D341Med (cell line): Measurements from ENCODE around the gene ERAP2.
A peak's percentile ranks its signal among the peaks of the same experiment; 100 is the strongest.

ENCODE experiments used
- DNase-seq: peaks from one replicate; pipeline ENCODE4 v3.0.0; 2012; ENCODE audit warnings: low spot score

Gene ERAP2

DNA sequence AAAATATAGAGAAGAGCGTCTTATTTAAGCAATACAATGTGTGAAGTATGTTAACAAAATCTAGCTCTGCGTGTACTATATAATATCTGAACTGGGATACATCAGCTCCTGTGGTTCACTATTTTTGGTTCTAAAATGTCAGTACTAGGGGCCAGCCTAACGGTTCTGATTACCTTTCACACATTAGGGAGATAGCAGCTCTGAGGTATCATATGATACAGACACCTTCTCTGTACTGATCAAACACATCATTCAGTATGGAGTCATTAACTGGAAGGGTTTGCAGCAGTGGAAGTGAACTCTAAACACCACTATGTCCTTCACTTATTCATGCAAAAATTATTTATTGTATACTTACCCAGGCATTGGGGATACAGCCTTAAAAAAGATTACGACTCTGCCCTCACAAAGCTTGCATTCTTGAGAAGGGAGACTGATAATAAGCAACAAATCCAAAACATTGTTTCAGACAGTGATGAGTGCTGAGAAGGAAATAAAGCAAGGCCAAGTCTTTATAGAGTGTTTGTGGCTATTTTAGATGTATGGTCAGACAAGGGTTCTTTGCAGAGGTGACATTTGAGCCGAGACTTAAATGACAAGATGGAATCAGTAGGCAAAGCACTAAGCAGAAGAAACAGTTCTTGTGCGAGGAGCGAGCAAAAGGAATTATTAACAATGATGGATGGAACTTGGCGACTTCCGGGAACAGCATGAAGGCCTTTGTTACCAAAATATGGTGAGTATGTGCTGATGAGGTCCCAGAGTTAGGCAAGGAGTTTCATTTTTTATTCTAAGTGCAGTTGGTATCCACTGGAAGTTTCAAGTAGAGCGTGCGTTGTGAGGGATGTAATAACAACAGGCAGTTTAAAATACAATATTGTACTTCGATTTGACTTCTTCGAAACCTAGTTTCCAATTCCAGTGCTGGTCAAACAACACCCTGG lies 57.7 kb downstream of the ERAP2 start:
- no peak for DNase-seq

DNA sequence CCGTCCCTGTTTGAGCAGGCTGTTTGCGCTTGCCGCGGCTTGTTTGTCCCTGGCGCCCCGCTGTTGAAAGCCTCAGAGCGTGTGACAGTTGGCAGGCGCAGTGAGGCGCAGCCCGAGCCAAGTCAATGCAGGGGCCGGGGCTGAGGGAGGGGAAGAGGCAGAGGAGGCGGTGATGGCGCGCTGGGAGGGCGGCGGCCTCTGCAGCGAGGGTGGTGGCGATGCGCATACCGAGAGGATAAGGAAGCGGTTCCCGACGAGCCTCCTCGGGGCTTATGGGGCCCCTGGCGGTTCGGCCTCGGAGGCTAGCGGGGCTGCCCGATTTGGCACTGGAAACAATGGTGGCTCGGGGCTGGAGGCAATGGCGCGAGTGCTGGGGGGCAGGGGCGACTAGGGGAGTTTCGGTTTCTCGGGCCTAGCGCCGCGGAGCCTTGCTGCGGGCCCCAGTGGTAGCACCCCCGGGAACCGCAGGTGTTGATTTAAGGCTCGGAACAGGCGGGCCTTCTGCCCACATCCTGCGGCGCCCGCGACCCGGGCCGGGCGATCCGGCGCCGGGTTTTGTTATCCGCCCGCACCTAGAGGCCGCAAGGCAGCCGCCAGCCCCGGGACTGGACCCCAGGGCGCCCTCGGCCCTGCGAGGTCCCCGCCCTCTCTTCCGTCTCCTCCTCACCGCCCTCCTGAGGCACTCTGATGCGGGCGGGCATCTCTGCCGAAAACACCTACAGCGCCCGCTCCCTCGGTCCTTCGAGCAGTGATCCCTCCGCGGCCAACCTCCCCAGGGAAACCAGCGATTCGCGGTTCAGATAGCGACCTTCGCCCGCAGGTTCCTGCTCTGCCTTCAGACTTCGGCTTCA lies 58.6 kb downstream of the ERAP2 start:
- peak; percentile 90 for DNase-seq

DNA sequence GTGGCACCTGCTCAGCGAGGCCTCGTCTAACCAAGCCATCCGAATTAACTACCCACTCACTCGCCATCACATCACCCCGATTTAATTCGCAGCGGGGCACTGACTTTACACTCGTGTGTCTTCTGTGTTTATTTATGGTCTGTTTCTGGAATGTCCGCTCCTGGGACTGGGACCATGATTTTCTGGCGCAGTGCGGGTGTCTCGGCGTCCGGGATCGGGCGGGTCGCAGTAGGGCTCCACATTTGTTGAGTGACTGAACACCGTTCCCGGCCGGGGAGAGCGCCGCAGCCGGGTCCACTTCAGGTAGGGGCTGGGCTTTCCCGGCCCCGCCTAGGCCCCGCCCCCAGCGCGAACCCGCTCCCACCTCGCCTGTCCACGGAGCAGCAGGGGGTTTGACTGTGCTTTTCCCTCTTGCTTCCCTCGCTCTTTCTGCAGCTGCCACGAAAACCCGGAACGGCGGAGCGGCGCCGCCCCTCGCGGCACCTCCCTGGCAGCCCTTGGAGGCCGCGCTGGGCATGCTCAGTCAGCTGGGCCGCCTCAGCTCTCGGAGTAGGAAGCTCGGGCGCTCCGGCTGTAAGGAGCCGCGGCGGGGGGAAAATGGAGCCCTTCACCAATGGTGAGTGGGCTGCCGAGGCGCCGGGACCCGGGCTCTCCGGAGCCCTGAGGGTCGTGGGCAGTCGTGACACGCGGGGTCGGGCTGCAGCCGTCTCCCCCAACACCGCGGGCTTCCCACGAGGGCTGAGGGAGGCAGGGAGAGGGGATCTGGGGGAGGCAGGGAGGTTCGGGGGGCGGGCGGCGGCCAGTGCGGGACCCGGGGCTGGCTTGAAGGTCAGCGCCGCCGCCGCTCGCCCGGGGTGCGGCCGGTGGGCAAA lies 59.5 kb downstream of the ERAP2 start, which contains the start of gene LNPEP:
Gene LNPEP, plus strand, starts transcription at position 522 of the 872 bp plus-strand sequence. Its CDS starts 76 bp downstream, at position 598.
- peak; percentile 90 for DNase-seq

DNA sequence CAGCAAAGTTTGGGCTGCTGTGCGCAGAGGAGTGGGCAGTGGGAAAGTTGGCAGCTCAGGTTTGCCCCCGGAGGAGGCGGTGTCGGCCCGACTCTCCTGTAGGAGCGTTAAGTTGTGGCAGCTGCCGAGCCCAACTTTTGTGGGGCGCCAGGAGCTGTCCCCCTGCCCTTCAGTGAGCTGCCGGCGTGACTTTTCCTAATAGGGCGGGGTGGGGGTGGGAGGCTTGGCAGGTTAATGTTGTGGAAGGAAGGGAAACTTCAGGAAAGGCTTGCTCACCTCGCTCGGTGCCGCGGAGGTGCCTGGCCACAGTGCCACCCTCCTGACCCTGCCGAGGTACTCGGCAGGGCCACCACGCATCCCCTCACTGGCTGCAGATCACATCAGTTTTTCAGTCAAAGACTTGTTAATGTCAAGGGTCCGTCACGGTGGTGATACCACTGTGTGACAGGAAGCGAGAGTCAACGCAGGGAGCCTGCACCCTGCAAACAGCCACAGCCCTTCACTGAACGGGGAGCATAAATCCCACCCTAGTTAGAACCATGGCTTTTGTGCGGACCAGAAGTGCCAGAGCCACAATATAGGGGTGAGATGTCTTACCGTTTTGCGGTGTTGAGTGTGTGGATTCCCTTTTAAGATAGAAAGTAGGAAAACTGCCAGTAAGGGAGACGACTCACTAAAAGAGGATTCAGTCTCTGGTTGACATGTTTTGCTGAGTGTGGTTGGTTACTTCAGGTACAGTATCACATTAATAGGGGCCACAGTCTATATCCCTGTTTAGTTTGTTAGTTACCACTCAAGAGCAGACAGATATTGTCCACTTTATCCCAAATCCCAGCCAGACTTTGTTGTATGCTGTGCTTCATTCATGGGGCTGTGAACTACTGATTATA lies 60.4 kb downstream of the ERAP2 start:
- peak; percentile 60 for DNase-seq

DNA sequence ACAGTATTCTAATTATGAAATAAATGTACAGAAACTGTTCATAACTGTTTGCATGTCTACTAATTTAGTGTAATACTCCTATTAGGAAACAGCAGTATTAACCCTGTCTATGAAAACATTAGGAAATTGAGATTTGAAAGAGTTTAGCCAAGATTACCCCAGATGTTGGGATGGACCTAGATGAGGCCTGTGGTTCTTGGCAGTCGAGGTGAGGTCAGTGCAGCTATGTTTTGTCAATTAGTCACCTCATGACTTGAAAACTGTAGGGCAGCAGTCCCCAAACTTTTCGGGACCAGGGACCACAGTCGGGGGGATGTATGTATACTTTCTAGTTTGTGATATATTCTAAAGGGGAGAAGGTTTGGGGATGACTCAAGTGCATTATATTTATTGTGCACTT lies 64.3 kb downstream of the ERAP2 start:
- no peak for DNase-seq

DNA sequence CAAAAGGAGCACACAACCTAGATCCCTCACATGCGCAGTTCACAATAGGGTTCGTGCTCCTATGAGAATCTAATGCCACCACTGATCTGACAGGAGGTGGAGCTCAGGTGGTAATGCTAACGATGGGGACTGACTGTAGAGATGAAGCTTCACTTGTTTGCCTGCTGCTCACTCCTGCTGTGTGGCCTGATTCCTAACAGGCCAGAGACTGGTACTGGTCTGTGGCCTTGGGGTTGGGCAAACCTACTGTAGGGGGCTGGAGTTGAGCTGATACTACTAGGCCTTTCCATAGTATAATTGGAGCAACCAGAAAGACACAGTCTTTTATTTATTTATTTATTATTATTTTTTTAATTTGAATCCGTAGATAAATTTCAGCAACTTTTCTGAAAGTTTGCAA lies 64.8 kb downstream of the ERAP2 start:
- no peak for DNase-seq

DNA sequence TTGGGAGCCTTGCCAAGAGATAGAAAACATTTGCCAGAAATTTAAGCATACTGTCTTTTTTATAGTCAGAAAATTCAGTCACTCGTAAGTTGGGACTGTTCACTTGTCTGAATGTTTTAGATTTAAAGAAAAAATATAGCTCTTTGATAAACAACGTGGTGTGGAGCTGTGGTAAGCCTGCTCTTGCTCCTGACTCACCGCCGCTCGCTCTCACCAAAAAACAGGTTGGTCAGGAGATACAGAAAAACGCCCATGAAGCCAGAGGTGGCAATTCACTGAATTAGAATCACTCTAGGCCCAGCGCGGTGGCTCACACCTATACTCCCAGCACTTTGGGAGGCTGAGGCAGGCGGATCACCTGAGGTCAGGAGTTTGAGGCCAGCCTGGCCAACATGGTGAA lies 65.8 kb downstream of the ERAP2 start:
- DNase-seq = no peak

DNA sequence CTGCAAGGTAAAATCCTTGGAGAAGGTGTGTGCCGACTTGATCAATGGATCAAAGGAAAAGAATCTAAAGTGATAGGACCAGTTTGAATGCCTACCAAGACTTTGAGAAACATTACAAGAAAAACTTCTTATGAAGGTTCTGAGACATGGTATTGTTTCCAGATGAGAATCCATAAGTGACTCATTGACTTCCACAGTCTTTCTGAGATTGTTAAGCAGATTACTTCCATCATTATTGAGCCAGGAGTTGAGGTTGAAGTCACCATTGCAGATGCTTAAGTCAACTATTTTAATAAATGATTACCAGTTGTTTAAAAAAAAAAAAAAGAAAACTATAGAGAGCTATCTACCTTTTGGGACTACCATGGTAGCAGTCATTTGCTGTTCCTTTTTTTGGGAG lies 66.6 kb downstream of the ERAP2 start:
- no peak for DNase-seq

DNA sequence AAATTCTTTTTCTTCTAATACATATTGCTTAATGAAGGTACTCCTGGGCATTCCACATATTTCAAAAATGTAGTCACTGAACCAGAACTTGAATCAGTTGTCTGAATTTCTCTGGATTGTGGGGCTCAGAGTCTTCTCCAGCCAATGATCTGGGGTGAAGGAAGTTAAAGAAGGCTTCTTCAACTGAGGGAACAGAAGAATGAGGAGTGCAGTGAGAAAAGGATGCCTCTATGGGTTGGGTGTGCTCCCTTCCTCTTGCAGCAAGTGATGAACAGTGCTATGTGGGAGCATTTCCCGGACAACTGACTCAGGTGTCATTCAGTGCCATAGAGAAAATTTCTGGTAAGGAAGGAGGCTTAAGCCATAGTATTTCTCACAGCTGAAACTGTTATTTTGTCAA lies 67.5 kb downstream of the ERAP2 start:
- DNase-seq = no peak

DNA sequence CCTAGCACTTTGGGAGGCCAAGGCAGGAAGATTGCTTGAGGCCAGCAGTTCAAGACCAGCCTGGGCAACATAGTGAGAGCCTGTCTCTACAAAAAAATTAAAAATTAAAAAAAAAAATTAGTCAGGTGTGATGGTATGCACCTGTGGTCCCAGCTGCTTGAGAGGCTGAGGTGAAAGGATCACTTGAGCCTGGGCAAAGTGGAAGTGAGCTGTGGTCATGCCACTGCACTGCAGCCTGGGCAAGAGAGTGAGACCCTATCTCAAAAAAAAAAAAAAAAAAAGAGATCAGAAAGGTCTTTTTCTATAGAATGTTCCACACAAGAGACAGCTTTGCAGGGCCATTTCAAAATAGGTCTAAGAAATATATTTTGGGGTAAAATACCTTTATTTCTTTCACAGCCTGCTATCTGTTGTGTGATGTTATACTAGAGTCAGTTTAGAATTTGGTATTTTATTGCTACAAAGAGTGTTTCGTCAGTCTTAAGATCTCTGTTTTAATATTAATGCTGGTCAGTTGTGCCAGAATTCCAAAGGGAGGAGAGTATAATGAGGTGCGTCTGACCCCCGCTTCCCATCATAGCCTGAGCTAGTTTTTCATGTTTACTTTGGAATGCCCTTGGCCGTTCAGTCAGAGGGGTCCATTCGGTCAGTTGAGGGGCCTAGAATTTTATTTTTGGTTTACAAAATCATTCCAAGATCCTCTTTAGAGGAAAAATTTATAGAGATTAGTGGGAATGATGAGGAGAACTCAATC lies 69.0 kb downstream of the ERAP2 start:
- DNase-seq = no peak

DNA sequence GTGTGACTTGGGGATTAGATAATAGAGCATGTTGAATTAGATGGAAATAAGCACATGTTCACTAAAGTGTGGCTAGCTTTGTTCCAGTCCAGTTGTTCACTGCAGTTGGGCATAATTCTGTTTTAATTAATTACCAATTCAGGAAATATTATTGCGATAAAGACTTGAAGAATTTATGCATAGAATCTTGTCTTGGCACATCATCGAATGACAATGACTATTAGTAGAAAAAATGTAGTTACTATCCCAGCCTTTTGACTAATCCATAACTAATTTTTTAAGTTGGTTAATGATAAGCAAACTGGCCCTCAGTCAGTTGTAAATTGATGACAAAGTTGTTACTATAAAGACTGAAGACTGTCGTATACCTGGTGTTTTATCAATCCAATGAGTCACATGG lies 70.1 kb downstream of the ERAP2 start:
- DNase-seq = no peak

DNA sequence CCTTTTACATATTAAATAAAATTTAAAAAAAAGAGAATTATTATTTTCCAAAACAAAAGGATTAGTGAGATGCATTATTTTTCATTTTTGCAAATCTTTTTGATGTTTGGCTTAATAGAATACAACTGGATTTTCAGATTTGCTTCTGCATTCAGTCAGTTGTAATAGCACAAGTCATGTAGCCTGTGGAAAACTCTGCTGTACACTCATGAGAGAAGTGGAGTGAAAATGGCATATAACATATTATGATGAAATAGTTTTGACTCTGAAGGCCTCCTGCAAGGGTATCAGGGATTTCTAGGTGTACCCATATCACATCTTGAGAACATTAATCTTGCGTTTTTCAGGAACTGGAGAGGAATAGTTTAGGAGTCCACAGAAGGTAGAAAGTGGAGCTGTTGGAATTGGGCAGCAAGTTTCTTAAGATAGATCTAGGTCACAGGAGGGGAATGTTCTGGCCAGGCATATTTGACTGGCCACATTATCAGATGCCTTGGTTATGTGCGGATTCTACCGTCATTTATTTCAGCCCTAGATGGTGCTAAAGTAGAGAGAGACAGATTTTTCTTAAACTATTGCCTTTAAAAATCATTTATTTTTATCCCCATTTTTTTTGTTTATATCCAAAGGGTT lies 75.9 kb downstream of the ERAP2 start:
- DNase-seq = no peak

DNA sequence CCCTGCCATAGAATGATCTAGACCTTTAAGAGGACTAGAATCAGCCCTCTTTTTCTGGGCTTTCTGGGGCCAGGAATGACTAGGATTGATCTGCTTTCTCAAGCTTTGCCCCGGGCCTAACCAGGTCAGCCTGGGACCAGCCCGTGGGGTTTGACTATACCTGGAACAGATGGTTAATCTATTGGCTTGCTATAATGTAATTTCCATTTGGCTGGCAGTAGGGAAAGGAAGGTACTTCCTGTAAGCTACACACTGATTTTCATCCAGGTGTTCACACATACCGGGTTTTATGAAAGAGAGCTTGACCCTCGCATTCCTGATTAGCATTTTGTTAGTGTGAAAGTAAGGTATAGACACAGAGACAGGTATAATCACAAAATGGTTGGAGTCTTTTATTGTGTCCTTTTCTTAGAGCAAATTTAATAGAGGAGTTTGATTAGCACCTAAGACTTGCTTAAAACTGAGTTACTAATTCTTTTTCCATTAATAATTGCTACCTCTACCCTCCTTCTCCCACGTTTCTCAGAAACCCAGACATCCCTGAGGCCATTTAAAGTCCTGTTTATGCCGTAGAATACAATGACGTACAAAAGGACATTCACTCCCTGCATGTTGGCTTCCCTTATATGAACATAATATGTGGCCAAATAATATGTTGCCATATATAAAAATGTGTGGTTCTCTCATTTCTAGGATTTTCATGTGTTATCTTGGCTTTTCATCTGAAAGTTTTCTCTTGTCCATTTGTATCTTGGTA lies 76.9 kb downstream of the ERAP2 start:
- no peak for DNase-seq

DNA sequence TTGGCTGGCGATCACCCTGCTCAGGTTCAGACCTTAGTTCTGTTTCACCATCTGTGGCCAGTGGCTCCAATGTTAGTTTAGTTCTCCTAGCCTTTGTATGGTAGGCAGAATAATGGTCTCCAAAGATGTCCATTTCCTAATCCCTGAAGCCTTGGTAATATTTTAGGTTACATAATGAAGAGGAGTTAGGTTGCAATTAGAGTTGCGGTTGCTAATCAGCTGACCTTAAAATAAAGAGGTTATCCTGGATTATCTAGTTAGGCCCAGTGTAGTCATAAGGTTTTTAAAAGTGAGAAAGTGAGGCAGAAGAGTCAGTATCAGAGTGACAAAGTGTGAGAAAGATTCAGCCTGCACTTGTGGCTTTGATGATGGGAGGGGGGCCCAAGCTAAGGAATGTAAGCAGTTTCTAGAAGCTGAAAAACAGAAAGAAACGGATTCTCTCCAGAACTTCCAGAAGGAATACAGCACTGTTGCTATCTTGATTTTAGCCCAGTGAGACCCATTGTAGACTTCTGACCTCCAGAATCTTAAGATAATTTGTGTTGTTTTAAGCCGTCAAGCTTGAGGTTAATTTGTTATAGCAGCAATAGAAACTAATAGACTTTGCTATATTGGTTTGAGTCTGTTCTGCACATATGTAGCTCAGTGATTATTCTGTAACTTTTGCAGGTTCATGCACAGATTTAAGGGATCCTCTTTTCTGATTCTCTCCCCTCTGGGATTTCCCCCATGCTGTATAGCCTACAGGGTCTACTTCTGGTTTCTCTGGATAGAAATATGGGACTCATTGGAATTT lies 81.2 kb downstream of the ERAP2 start:
- DNase-seq = no peak

DNA sequence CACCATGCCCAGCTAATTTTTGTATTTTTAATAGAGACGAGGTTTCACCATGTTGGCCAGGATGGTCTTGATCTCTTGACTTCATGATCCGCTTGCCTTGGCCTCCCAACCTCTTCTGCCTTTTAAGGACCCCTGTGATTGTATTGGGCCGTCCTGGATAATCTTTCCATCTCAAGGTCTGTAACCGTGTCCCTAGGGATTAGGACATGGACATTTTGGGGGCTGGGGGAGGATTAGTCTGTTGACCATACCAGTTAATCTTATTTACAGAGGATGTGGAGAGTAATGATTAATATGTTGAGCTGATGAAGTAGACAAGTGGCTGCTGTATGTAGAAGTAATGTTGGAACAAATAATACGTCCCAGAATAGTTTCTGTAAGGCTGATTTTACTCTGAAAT lies 82.7 kb downstream of the ERAP2 start:
- DNase-seq = no peak

DNA sequence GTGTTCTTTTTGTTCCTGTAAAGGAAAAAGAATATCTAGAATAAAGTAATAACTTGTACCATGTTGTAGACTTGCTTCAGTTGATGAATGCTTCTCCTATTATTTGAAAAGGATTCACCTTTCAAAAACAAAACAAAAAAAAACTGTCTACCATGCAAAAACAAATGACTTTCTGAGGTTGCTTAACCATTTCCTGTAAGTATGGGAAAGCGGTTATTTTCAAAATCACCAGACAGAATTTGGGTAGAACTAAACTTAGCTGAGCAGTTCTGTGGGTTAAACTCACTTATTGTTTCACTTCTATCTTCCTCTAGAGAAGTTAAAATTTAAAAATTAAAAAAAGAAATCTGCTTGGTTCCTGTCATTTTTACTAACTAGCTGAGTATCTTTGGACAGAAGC lies 84.8 kb downstream of the ERAP2 start:
- no peak for DNase-seq

DNA sequence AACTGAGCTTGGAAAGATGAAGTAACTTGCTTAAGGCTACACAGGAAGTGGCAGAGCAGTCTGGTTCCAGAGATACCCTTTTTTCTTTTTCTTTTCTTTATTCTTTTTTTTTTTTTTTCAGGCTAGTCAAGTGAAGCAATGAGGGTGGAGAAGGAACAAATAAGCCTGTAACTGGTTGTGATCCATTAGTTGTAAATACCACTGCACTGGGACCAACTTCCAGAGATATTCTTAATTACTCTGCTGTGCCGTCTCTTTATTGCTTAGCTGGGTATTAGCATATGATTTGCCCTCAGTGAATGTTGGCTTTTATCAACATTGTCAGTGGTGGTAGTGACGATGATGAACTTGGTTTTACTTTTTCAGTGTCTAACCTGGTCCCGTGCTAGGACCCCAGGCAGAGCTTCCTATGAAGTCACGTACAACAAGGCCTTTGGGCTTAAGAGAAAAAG lies 86.3 kb downstream of the ERAP2 start:
- no peak for DNase-seq

DNA sequence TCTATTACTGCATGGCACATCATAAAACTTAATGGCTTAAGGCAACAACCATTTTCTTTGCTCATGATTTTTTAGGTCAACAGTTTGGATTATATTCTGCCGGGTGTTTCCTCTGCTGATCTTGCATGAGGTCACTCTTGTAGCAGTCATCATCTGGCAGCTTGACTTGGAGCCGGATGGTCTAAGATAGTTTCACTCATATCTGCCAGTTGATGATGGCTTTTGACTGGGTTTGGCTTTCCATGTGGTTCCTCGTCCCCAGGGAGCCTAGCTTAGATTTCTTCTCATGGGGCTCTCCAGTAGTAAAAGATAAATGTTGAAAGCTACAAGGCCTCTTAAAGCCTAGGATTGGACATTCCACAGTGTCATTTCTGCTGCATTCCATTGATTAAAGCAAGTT lies 87.0 kb downstream of the ERAP2 start:
- DNase-seq = peak; percentile 43
